SK-N-SH treated with all-trans-retinoic acid at 6 μM for 48 hours (cell line): ENCODE results near the gene FIBP.

Experiments used
- ARNTL ChIP-seq: fragments of 450-650 bp; formaldehyde crosslinking; IDR thresholded peaks from 2 replicates; pipeline ENCODE4 v1.5.0; 2020; ENCODE audit warnings: low read depth, mild to moderate bottlenecking, moderate library complexity, borderline replicate concordance
- CSDC2 ChIP-seq: fragments of 250-450 bp; sonication (Bioruptor Pico); IDR thresholded peaks from 2 replicates; pipeline ENCODE4 v1.5.0; 2020; ENCODE audit warnings: mild to moderate bottlenecking, moderate library complexity
- ESRRG ChIP-seq: fragments of 250-450 bp; sonication (Bioruptor Pico); IDR thresholded peaks from 2 replicates; pipeline ENCODE4 v1.6.1; 2021; ENCODE audit warnings: mild to moderate bottlenecking
- GLIS3 ChIP-seq: fragments of 250-450 bp; sonication (Bioruptor Pico); IDR thresholded peaks from 2 replicates; pipeline ENCODE4 v1.5.0; 2020; ENCODE audit warnings: mild to moderate bottlenecking, moderate library complexity
- OSR1 ChIP-seq: fragments of 250-450 bp; sonication (Bioruptor Pico); IDR thresholded peaks from 2 replicates; pipeline ENCODE4 v1.8.0; 2022; ENCODE audit warnings: moderate library complexity, mild to moderate bottlenecking, inconsistent platforms
- PATZ1 ChIP-seq: fragments of 250-450 bp; sonication (Bioruptor Pico); IDR thresholded peaks from 2 replicates; pipeline ENCODE4 v1.8.0; 2020; ENCODE audit warnings: mild to moderate bottlenecking, moderate library complexity, borderline replicate concordance
- POU6F1 ChIP-seq: fragments of 250-450 bp; sonication (Bioruptor Pico); IDR thresholded peaks from 2 replicates; pipeline ENCODE4 v1.8.0; 2021; ENCODE audit warnings: low read depth, mild to moderate bottlenecking, moderate library complexity, borderline replicate concordance
- RARB ChIP-seq: fragments of 250-450 bp; sonication (Bioruptor Pico); IDR thresholded peaks from 2 replicates; pipeline ENCODE4 v1.8.0; 2021; ENCODE audit warnings: mild to moderate bottlenecking, moderate library complexity
- SNAI2 ChIP-seq: fragments of 250-450 bp; sonication (Bioruptor Pico); IDR thresholded peaks from 2 replicates; pipeline ENCODE4 v1.5.0; 2020; ENCODE audit warnings: mild to moderate bottlenecking, moderate library complexity
- TCF4 ChIP-seq: fragments of 250-450 bp; sonication (Bioruptor Pico); IDR thresholded peaks from 2 replicates; pipeline ENCODE4 v1.8.0; 2021; ENCODE audit warnings: mild to moderate bottlenecking, moderate library complexity, borderline replicate concordance
- ZC3H10 ChIP-seq: fragments of 250-450 bp; sonication (Bioruptor Pico); IDR thresholded peaks from 2 replicates; pipeline ENCODE4 v1.5.1; 2021; ENCODE audit warnings: mild to moderate bottlenecking, moderate library complexity
- ZFP3 ChIP-seq: fragments of 250-450 bp; sonication (Bioruptor Pico); IDR thresholded peaks from 2 replicates; pipeline ENCODE4 v1.5.0; 2020; ENCODE audit warnings: mild to moderate bottlenecking, moderate library complexity

- TF ChIP-seq CSDC2 (CRISPR knock-in tag) (no peak), OSR1 (CRISPR knock-in tag) (no peak), PATZ1 (CRISPR knock-in tag) (no peak), ARNTL (no peak), POU6F1 (CRISPR knock-in tag) (no peak), ZC3H10 (no peak), RARB (no peak), SNAI2 (CRISPR knock-in tag) (no peak), GLIS3 (CRISPR knock-in tag) (no peak), TCF4 (CRISPR knock-in tag) (no peak), ESRRG (CRISPR knock-in tag) (no peak), ZFP3 (CRISPR knock-in tag) (no peak)
Measured at GRCh38 chr11:65900125-65900898, 12.0 kb upstream of the FIBP start, which contains the start of gene FOSL1.
